Measurements from ENCODE around the gene CIAO2A.
"Not testable (repeated sequence)": the region's sequence is repeated elsewhere in the genome, so short reads cannot be mapped to it uniquely, and the experiment has no call there.

The CIAO2A gene

DNA sequence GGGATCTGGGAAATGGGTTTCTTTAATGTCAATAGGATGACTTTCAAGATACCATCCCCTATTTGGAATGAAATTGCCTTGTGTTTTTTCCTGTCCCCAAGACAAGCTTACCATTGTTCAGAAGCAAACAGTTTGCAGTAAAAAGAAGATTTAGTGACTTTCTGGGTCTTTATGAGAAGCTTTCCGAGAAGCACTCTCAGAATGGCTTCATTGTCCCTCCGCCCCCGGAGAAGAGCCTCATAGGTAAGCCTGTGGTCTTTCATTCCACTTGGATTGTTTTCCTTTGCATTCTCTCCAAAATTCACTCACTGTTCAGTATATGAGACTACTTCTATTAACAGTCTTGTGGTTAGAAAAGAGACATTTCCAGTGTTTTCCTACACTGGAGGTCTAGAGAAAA is 32.3 kb upstream of the CIAO2A start:
- Histone ChIP-seq H3K9ac (no peak overlapping the region), H3K27me3 (ENCODE audit: insufficient read depth, low read depth) (no peaks in the 10 kb centered on the region)

GRCh38 chr15:64122936-64123351 is 29.3 kb upstream of the CIAO2A start:
- Histone ChIP-seq H2AFZ (ENCODE audit: low read depth) (no peak overlapping the region), H3K27me3 (ENCODE audit: insufficient read depth, low read depth) (no peaks in the 10 kb centered on the region), H4K20me1 (ENCODE audit: insufficient read depth) (no peaks in the 10 kb centered on the region), H3K4me3 (IDR thresholded peaks at IDR 0.05; ENCODE audit: insufficient read depth, low read depth, low read length) (no peak overlapping the region), H3K9ac (no peak overlapping the region), H3K27ac (no peak overlapping the region), H3K4me1 (ENCODE audit: low read depth, poor library complexity, severe bottlenecking) (no peaks in the 10 kb centered on the region), H3K36me3 (ENCODE audit: insufficient read depth) (no peaks in the 10 kb centered on the region), H3K4me2 (no peak overlapping the region), H3K79me2 (ENCODE audit: insufficient read depth, low read depth) (no peaks in the 10 kb centered on the region)
- no peak for TF ChIP-seq CTCF (conservative IDR thresholded peaks at IDR 0.05; ENCODE audit: low read depth, low read length)

More for the DNA sequence above, 32.3 kb upstream of the CIAO2A start:
- no peak overlapping the region for H3K27ac ChIP-seq
- no peaks in the 10 kb centered on the region for H3K36me3 ChIP-seq (ENCODE audit: insufficient read depth)
- no peak overlapping the region for H3K4me2 ChIP-seq
- no peaks in the 10 kb centered on the region for H3K4me1 ChIP-seq (ENCODE audit: low read depth, poor library complexity, severe bottlenecking)
- no peak overlapping the region for H3K4me3 ChIP-seq (IDR thresholded peaks at IDR 0.05; ENCODE audit: insufficient read depth, low read depth, low read length)
- no peak for TF ChIP-seq CTCF (conservative IDR thresholded peaks at IDR 0.05; ENCODE audit: low read depth, low read length)
- no peaks in the 10 kb centered on the region for H3K79me2 ChIP-seq (ENCODE audit: insufficient read depth, low read depth)
- H2AFZ ChIP-seq (ENCODE audit: low read depth), result no peak overlapping the region
- H4K20me1 ChIP-seq (ENCODE audit: insufficient read depth), result no peaks in the 10 kb centered on the region

DNA sequence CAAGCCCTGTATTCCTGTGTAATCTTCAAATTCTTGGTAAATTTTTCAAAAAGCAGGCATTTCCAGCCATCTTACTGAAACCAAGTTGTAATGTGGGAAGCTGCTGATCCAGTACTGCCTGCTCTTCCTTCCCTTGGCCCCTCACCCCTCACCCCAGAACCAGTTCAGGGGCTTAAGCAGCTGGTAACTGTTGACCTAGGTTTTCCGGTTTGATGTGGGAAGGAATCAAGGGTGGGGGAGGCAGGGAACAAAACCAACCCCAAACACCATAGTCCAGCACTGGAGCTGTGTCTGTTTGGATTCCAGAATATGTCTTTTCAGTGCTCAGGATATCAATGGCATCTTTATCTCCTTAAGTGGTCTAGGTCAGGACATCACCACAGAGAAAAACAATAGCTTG is 28.8 kb upstream of the CIAO2A start:
- no peak overlapping the region for H3K4me2 ChIP-seq
- H3K79me2 ChIP-seq (ENCODE audit: insufficient read depth, low read depth), result no peaks in the 10 kb centered on the region
- no peaks in the 10 kb centered on the region for H3K27me3 ChIP-seq (ENCODE audit: insufficient read depth, low read depth)
- no peak overlapping the region for H2AFZ ChIP-seq (ENCODE audit: low read depth)
- H3K27ac ChIP-seq, result no peak overlapping the region
- no peaks in the 10 kb centered on the region for H3K36me3 ChIP-seq (ENCODE audit: insufficient read depth)
- H3K4me3 ChIP-seq (IDR thresholded peaks at IDR 0.05; ENCODE audit: insufficient read depth, low read depth, low read length), result no peak overlapping the region
- H4K20me1 ChIP-seq (ENCODE audit: insufficient read depth), result no peaks in the 10 kb centered on the region
- H3K4me1 ChIP-seq (ENCODE audit: low read depth, poor library complexity, severe bottlenecking), result no peaks in the 10 kb centered on the region
- TF ChIP-seq CTCF (conservative IDR thresholded peaks at IDR 0.05; ENCODE audit: low read depth, low read length), result no peak
- no peak overlapping the region for H3K9ac ChIP-seq

- H3K27me3 ChIP-seq (ENCODE audit: insufficient read depth, low read depth), result no peaks in the 10 kb centered on the region
- no peak overlapping the region for H3K27ac ChIP-seq
- no peak for TF ChIP-seq CTCF (conservative IDR thresholded peaks at IDR 0.05; ENCODE audit: low read depth, low read length)
- H2AFZ ChIP-seq (ENCODE audit: low read depth), result no peak overlapping the region
- H3K4me2 ChIP-seq, result no peak overlapping the region
- no peak overlapping the region for H3K9ac ChIP-seq
- H3K4me3 ChIP-seq (IDR thresholded peaks at IDR 0.05; ENCODE audit: insufficient read depth, low read depth, low read length), result no peak overlapping the region
- no peaks in the 10 kb centered on the region for H4K20me1 ChIP-seq (ENCODE audit: insufficient read depth)
- no peaks in the 10 kb centered on the region for H3K36me3 ChIP-seq (ENCODE audit: insufficient read depth)
- no peaks in the 10 kb centered on the region for H3K4me1 ChIP-seq (ENCODE audit: low read depth, poor library complexity, severe bottlenecking)
- H3K79me2 ChIP-seq (ENCODE audit: insufficient read depth, low read depth), result no peaks in the 10 kb centered on the region
Measured at GRCh38 chr15:64121614-64122013, 28.0 kb upstream of the CIAO2A start.

GRCh38 chr15:64120322-64120721 is 26.7 kb upstream of the CIAO2A start:
- not testable (repeated sequence) for H2AFZ ChIP-seq (ENCODE audit: low read depth); H3K4me2 ChIP-seq; H3K27me3 ChIP-seq (ENCODE audit: insufficient read depth, low read depth); H3K36me3 ChIP-seq (ENCODE audit: insufficient read depth); H4K20me1 ChIP-seq (ENCODE audit: insufficient read depth); H3K4me3 ChIP-seq (IDR thresholded peaks at IDR 0.05; ENCODE audit: insufficient read depth, low read depth, low read length); H3K79me2 ChIP-seq (ENCODE audit: insufficient read depth, low read depth); H3K27ac ChIP-seq; H3K9ac ChIP-seq; H3K4me1 ChIP-seq (ENCODE audit: low read depth, poor library complexity, severe bottlenecking)

All from KMS-11 (cell line).